Stimulated activated CD4-positive, alpha-beta T cell treated with anti-CD3 and anti-CD28 coated beads, Interleukin-4, amount 100 ng/mL, for 4 hours (primary cell): Measurements from ENCODE around the gene RALGPS2.
"Not testable (repeated sequence)": the region's sequence is repeated elsewhere in the genome, so short reads cannot be mapped to it uniquely, and the experiment has no call there.

Experiments
- DNase-seq, 2 experiments: peaks; one replicate each; pipeline ENCODE4 v3.0.0-alpha.2; 2020

The RALGPS2 gene

DNA sequence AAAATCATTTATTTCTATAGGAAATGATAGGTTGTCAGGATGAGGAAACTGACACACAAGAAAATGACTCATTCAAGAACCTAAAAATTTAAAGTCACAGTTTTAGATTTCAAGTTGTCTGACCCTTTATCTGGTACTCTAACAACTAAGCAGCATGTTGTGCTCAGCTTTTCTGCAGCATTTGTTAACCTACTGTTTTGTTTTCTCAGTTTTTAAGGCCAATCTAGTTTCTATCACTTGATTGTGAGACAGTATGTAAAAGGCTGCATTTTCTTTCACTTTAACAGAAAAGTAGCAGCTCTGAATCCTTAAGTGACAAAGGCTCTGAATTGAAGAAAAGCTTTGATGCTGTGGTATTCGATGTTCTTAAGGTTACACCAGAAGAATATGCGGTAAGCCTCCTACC lies 59.1 kb downstream of the RALGPS2 start:
- no peak for DNase-seq

DNA sequence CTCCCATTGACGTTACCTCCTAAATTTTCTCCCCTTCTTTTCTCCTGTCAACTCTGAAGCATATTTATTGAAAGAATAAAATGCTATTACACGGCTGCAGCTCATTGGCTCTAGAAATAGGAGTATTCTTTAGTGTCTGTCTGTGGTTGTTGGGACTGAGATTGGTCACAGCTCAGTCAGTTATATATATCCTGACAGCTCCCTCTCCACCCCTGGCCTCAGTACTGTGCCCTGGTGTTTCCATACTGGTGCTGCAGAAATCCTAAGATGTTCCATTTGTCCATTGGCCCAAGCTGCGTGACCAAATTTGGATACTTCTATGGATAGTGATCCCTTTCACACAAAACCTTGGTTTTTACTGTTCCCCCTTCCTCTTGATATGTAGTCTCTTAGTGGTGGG lies 67.3 kb downstream of the RALGPS2 start:
- DNase-seq = no peak

- no peak for DNase-seq
Measured at GRCh38 chr1:178796013-178796412, 71.0 kb downstream of the RALGPS2 start.

- DNase-seq = no peak
Measured at GRCh38 chr1:178797590-178797989, 72.5 kb downstream of the RALGPS2 start.

DNA sequence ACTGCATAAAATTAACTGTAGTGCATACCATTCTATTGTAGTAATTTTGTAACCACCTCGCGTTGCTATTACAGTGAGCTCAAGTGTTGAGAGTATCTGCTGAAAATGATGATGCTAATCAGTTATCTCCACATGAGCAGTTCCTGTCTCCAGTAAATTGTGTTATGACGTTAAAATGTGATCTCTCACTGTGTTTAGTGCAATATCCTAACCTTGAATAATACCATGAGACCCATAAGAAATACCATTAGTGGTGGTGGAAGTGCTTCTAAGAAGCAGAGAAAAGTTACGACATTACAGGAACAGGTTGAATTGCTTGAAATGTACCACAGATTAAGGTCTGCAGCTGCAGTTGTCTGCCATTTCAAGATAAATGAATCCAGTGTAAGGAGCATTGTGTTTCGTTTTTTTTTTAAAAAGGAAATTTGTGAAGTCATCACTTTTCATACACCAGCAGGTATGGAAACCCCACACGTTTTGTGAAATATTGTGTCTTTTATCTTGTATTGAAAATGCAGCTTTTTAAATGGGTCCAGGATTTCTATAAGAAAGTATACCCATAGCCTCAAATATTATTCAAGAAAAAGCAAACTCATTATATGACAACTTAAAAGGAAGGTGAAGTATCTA lies 73.3 kb downstream of the RALGPS2 start:
- DNase-seq = no peak

GRCh38 chr1:178802873-178803272 lies 77.8 kb downstream of the RALGPS2 start:
- no peak for DNase-seq

- no peak for DNase-seq
Measured at GRCh38 chr1:178806665-178807300, 81.7 kb downstream of the RALGPS2 start.

DNA sequence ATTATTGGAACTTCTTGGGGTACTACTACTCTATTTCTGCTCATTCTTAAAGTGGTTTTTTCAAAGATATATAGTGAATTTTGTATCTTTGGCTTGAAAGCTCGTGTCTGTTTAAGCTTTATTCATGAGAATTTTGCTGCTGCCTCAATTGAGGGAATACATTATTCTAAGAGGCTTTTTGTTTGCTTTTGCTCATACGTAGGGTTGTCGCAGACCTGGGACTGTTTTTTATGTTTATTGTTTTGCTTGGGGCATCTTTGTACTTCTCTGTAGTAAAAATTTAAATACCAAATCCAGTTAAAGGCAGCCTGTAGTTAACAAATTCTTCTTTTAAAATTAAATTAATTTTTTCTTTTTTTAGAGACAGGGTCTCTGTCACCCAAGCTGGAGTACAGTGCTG lies 83.5 kb downstream of the RALGPS2 start:
- no peak for DNase-seq

GRCh38 chr1:178810585-178810984 lies 85.5 kb downstream of the RALGPS2 start:
- DNase-seq = no peak

- no peak for DNase-seq
Measured at GRCh38 chr1:178818416-178818815, 93.4 kb downstream of the RALGPS2 start.

GRCh38 chr1:178819123-178819522 lies 94.1 kb downstream of the RALGPS2 start:
- no peak for DNase-seq

DNA sequence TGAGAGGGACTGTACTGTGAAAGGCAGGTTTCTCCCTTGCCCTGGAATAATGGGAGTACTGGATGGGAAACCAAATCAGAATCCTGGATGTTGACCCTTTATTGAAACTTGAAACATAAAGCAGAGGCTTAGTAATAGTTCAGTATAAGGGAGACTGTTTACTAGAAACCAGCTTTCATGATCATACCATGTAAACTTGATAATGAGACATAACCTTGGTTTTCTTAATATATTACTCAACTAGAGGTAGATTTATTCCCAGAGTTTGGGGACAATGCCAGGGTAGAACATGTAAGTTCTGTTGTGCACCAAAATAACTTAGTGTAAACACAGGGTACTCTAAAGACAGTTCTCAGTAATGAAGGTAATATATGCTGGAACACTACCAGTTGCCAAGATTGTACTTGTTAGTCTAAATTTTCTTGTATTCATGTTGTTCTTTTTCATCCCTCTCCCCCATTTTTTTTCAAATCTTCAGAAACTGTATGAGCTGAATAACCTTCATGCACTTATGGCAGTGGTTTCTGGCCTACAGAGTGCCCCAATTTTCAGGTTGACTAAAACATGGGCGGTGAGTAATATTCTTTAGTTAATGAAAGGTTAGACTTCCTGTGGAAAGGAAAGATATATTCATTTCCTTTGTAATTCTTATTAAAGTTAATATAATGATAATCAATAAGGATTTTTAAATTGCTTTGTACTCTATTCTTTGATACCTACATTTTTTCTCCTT lies 96.3 kb downstream of the RALGPS2 start:
- DNase-seq = no peak

DNA sequence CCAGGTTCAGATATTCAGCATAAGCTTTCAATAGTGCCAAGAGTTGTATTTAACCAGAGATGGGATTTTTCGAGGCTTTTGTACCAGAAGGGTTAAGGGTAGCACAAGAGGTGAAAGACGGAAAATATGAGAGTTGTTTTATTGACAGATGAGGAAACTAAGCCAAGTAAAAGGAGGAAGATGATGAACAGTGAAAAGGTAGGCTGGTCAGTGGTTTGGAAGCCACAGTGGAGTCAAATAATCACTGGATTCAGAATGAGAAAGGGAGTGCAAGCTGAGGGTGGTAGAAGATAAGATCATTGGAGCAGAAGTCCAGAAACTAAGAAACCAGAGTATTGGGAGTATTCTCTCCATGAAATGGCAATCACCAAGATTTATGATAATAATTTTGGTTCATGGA lies 100.1 kb downstream of the RALGPS2 start:
- DNase-seq = no peak

GRCh38 chr1:178844436-178844835 lies 119.4 kb downstream of the RALGPS2 start:
- no peak for DNase-seq

- no peak for DNase-seq
Measured at GRCh38 chr1:178846306-178846705, 121.3 kb downstream of the RALGPS2 start.

GRCh38 chr1:178847396-178847849 lies 122.4 kb downstream of the RALGPS2 start:
- no peak for DNase-seq

DNA sequence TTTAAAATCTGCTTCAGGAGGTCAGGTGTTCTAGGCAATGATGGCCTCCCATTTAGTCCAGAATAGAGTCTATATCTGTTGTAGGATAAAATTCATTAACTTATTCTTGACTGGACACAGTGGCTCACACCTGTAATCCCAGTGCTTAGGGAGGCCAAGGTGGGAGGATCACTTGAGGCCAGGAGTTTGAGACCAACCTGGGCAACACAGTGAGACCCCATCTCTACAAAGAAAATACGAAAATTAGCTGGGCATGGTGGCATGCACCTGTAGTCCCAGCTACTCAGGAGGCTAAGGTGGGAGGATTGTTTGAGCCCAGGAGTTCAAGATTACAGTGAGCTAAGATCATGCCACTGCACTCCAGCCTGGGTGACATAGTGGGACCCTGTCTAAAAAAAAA lies 122.9 kb downstream of the RALGPS2 start:
- DNase-seq = not testable (repeated sequence)

- DNase-seq = no peak
Measured at GRCh38 chr1:178849918-178850317, 124.9 kb downstream of the RALGPS2 start.

DNA sequence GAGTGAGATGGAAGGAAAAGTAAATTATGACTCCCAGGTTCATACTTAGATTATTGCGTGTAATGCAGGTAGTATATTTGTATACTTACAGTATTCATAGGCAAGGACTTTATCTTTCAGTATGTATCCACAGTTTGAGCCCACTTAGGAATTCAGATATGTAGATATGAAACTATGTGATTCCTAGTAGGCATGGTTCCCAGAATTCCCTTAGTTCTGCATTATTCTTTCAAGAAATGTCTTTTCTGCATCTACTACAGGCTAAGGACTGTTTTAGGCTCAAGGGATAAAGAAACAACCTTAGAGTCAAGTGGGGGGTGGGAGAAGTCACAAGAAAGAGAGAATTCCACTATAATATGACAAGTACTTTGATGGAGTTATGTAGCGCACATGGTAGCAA lies 132.1 kb downstream of the RALGPS2 start:
- no peak for DNase-seq

- DNase-seq = no peak
Measured at GRCh38 chr1:178862416-178862815, 137.4 kb downstream of the RALGPS2 start.

DNA sequence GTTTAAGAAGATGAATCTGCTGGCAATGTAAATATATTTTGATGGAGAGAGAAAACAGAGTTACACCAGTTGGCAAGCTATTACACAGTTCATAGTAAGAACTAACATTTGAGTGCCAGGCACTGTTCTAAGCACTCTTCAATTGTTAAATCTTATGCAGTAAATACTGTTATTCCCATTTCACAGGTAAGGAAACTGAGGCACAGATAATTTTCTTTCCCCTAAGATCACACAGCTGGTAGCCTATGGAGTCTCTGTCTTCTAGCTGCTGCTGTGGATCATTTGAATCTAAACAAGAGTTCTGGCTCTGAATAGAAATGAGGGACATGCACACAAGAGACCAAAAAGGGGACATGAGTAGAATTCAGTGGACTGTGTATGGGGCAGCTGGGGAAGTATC lies 137.8 kb downstream of the RALGPS2 start:
- DNase-seq = no peak

DNA sequence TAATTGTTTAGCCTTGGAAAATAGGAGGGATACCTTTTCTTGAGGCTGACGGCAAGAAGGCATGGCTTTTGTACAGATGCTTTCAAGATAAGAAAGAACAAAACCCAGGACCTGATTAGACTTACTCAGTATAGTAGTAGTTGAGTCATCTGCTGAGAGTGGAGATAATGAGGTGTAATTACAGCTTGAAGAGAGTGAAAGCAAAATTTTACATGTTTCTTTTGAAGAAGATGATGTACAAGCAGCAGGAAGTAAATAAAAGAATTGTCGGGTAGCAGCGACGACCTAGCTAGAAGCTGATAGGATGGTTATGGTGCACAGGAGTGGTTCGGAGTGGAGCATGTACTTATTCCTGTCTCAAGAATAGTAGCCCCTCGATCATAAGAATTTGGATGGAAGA lies 139.3 kb downstream of the RALGPS2 start:
- DNase-seq = no peak

DNA sequence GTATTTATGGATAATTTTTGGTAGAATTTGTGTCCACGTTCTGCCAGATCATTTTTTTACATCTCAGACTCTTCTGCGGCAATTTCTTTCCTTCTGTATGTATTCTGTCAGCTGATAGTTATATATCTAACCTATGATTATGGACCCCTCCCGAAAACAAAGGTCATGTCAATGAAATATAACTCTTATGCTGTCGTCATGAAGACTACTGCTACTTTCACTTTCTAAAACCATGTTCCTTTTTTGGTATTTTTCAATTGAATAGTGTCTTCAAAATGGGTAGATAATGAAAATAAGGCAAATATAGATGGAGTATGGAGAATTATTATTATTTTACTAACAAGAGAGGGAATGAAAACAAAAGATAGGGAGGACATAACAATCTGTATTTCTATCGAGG lies 142.6 kb downstream of the RALGPS2 start:
- no peak for DNase-seq

DNA sequence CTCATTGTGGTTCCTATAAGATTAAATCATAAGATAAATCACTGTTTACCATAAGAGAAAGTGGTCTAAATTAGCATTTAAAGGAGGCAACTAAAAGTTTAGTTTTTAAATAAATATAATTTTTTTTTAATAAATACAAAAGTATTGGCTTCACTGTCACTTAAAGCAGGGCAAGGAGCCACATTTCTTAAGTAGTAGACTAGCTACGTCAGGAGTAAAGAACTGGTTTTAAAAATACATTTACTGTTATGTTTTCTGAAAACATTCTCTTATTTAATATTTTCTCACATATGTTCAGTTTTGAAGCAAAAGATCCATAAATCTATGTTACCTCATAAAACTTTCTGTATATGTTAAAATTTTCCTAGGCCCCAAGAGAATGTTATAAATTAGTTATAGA lies 143.7 kb downstream of the RALGPS2 start:
- DNase-seq = no peak
